Measurements from ENCODE around the gene ATP6V0D1.

Gene ATP6V0D1

DNA sequence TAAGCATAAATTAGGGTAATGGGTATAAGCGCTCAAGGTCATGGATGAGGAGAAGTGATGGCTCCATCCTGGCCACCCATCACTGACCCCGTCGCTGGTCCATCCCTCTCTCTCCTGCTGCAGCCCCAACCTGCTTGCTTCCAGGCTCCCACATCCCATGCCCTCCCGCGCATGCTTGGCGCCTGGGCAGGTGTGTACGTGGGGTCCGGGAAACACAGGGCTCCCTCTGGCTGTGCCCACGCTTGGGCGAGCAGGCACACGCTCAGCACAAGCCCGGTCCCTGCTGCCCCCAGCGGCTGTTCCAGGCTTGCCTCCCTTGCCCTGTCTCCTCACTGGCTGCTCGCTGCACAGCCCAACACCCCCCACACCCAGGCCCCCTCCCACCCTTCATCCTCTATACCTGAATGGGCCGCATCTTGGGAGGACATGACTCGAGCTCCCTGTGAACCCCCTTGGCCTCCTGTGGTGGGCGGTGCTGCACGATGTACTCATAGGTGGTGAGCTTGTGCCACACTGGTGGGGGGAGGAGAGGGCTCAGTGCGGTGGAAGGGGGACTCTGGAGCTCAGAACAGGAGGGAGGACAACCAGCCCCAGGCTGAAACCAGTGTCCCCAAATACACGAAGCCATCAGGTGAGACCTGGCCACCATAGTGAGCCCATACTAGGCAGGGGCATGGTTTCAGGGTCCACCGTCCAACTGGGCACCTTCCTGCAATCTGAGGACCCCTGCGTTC lies 83.0 kb downstream of the ATP6V0D1 start:
- Histone ChIP-seq H3K36me3 (ENCODE audit: control insufficient read depth, insufficient read depth, low read length) (no peaks in the 10 kb centered on the region), H3K4me1 (ENCODE audit: control insufficient read depth, insufficient read depth, low read length) (peaks cover 53% of the 10 kb centered on the region), H3K27me3 (ENCODE audit: control insufficient read depth, insufficient read depth, low read length, poor library complexity, severe bottlenecking) (peaks cover 33% of the 10 kb centered on the region), H3K4me3 (ENCODE audit: insufficient read depth, low read depth, low read length) (no peak overlapping the region), H3K27ac (ENCODE audit: insufficient read depth, low read depth, low read length, poor library complexity, severe bottlenecking) (no peak overlapping the region), H3K9me3 (ENCODE audit: control insufficient read depth, low read length) (no peaks in the 10 kb centered on the region)
- 92 to 93% methylated on average over 22 of the region's 22 CpGs for WGBS, 2 experiments

DNA sequence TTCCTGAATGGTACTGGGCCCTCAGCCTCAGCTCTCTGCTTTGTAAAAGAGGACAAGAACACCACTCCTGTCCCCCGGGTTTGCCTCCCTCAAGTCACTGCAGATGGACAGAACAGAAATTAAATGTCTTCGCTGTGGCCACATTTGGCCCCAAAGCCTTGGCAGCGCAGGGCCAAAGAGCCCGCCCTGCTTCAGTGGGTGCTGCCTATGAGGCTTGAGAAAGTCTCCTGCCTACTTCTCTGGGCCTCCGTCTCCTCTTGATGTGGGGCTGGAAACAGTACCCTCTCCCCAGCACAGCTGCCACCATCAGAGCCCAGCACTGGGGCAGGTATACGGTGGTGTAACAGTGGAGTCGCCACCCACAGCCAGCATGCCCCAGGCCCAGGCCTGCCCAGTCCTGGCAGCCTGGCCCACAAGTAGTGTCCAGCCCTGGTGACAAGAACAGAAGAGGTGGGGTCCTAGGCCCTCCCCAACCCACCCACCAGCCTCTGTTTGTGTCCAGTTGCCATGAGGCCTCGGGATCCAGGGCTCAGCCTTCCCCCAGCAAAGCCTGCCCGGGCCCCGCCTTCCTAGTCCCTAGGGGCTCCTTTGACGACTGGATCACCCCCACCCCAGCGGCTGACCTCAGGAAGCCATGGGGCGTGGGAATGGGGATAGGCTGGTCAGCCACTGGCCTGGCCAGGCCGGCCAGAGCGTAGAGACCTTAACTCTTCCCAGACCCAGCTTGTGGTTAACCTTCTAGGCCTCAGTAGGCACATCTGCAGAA lies 83.7 kb downstream of the ATP6V0D1 start:
- H3K4me1 ChIP-seq (ENCODE audit: control insufficient read depth, insufficient read depth, low read length): peaks cover 60% of the 10 kb centered on the region
- no peaks in the 10 kb centered on the region for H3K9me3 ChIP-seq (ENCODE audit: control insufficient read depth, low read length)
- peak overlapping the region; percentile 86 for H3K27ac ChIP-seq (ENCODE audit: insufficient read depth, low read depth, low read length, poor library complexity, severe bottlenecking)
- no peak overlapping the region for H3K4me3 ChIP-seq (ENCODE audit: insufficient read depth, low read depth, low read length)
- H3K36me3 ChIP-seq (ENCODE audit: control insufficient read depth, insufficient read depth, low read length): no peaks in the 10 kb centered on the region
- WGBS, 2 experiments: 81 to 82% methylated on average over 15 of the region's 15 CpGs
- peaks cover 41% of the 10 kb centered on the region for H3K27me3 ChIP-seq (ENCODE audit: control insufficient read depth, insufficient read depth, low read length, poor library complexity, severe bottlenecking)

- 15 to 17% methylated on average over 31 of the region's 31 CpGs for WGBS, 2 experiments
- Histone ChIP-seq H3K27ac (ENCODE audit: insufficient read depth, low read depth, low read length, poor library complexity, severe bottlenecking) (peak overlapping the region; percentile 86), H3K4me1 (ENCODE audit: control insufficient read depth, insufficient read depth, low read length) (peaks cover 64% of the 10 kb centered on the region), H3K9me3 (ENCODE audit: control insufficient read depth, low read length) (no peaks in the 10 kb centered on the region), H3K4me3 (ENCODE audit: insufficient read depth, low read depth, low read length) (peak overlapping the region; percentile 2), H3K36me3 (ENCODE audit: control insufficient read depth, insufficient read depth, low read length) (no peaks in the 10 kb centered on the region), H3K27me3 (ENCODE audit: control insufficient read depth, insufficient read depth, low read length, poor library complexity, severe bottlenecking) (peaks cover 45% of the 10 kb centered on the region)
These were observed 84.6 kb downstream of the ATP6V0D1 start for GRCh38 chr16:67396159-67397035.

- peaks cover 70% of the 10 kb centered on the region for H3K4me1 ChIP-seq (ENCODE audit: control insufficient read depth, insufficient read depth, low read length)
- peaks cover 48% of the 10 kb centered on the region for H3K27me3 ChIP-seq (ENCODE audit: control insufficient read depth, insufficient read depth, low read length, poor library complexity, severe bottlenecking)
- no peaks in the 10 kb centered on the region for H3K36me3 ChIP-seq (ENCODE audit: control insufficient read depth, insufficient read depth, low read length)
- H3K9me3 ChIP-seq (ENCODE audit: control insufficient read depth, low read length): no peaks in the 10 kb centered on the region
- 47 to 51% methylated on average over 13 of the region's 13 CpGs for WGBS, 2 experiments
- peak overlapping the region; percentile 85 for H3K27ac ChIP-seq (ENCODE audit: insufficient read depth, low read depth, low read length, poor library complexity, severe bottlenecking)
- H3K4me3 ChIP-seq (ENCODE audit: insufficient read depth, low read depth, low read length): no peak overlapping the region
These were observed 85.3 kb downstream of the ATP6V0D1 start for GRCh38 chr16:67395458-67396158.

- Histone ChIP-seq H3K27ac (ENCODE audit: insufficient read depth, low read depth, low read length, poor library complexity, severe bottlenecking) (no peak overlapping the region), H3K4me3 (ENCODE audit: insufficient read depth, low read depth, low read length) (no peak overlapping the region), H3K4me1 (ENCODE audit: control insufficient read depth, insufficient read depth, low read length) (peaks cover 70% of the 10 kb centered on the region), H3K9me3 (ENCODE audit: control insufficient read depth, low read length) (no peaks in the 10 kb centered on the region), H3K36me3 (ENCODE audit: control insufficient read depth, insufficient read depth, low read length) (no peaks in the 10 kb centered on the region), H3K27me3 (ENCODE audit: control insufficient read depth, insufficient read depth, low read length, poor library complexity, severe bottlenecking) (peaks cover 48% of the 10 kb centered on the region)
- 74 to 82% methylated on average over 10 of the region's 10 CpGs for WGBS, 2 experiments
These were observed 85.9 kb downstream of the ATP6V0D1 start for GRCh38 chr16:67395105-67395457.

DNA sequence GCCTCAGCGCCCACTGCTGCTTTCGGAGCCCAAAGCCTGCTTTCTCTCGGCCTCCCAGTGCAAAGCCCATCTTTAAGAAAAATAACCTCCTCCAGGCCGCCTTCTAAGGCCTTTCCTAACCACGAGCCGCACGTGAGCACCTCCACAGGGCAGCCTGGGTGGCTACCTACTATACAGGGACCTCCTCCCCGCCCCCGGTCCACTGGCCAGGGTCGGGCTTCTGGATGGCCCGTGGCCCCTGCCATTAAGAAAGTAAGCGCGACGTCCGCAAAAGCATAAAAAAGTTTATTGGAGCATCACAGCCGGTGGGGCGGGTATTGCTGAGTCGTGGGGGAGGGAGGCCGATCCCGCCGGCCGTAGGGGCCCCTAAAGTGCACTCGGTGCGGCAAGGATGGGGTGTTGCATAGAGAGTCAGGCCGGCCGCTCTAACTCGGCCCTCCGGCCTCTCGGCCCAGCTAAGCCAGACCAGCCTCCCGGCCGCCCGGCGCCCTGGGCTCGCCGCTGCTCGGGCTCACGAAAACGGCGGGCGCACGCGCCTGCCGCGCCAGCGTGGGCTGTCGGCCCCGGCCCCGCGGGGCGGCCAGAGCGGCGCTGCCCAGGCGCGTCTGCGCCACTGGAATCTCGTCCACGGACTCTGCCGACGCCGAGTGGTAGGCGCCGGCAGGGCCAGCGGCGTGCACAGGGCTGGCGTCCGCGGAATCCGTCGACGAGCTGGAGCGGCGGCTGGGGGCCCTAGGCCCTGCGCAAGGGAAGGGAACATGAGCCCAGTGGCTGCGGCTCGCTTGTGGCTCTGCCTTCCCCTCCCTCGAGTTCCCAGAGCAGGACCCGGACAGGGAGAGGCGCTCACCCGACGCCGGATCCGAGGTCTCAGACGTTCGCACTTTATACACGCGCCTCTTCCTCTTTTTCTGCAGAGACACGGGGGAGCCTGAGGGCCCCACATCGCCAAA lies 86.5 kb downstream of the ATP6V0D1 start:
- H3K27me3 ChIP-seq (ENCODE audit: control insufficient read depth, insufficient read depth, low read length, poor library complexity, severe bottlenecking): peaks cover 48% of the 10 kb centered on the region
- H3K27ac ChIP-seq (ENCODE audit: insufficient read depth, low read depth, low read length, poor library complexity, severe bottlenecking): no peak overlapping the region
- peaks cover 70% of the 10 kb centered on the region for H3K4me1 ChIP-seq (ENCODE audit: control insufficient read depth, insufficient read depth, low read length)
- H3K4me3 ChIP-seq (ENCODE audit: insufficient read depth, low read depth, low read length): no peak overlapping the region
- H3K36me3 ChIP-seq (ENCODE audit: control insufficient read depth, insufficient read depth, low read length): no peaks in the 10 kb centered on the region
- H3K9me3 ChIP-seq (ENCODE audit: control insufficient read depth, low read length): no peaks in the 10 kb centered on the region
- 9 to 10% methylated on average over 88 of the region's 88 CpGs for WGBS, 2 experiments

DNA sequence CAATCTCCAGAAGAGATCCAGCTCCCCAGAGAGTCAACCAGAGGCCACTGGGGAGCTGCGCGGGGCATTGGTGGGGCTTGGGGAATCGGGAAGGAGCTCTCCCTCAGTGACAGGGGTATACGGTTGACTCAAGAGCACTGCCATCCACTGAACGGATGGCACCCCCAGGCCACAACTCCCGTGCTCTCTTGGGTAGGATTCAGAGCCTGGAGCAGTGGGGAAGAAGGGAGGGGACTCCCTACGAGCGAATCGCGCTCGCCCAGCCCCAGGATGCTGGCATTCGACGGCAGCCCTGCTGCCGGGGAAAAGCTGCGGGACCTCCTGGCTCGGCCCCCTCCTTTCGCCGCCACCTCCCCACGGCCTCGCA lies 87.2 kb downstream of the ATP6V0D1 start:
- peaks cover 48% of the 10 kb centered on the region for H3K27me3 ChIP-seq (ENCODE audit: control insufficient read depth, insufficient read depth, low read length, poor library complexity, severe bottlenecking)
- no peak overlapping the region for H3K27ac ChIP-seq (ENCODE audit: insufficient read depth, low read depth, low read length, poor library complexity, severe bottlenecking)
- WGBS, 2 experiments: 4 to 5% methylated on average over 20 of the region's 20 CpGs
- peaks cover 70% of the 10 kb centered on the region for H3K4me1 ChIP-seq (ENCODE audit: control insufficient read depth, insufficient read depth, low read length)
- H3K4me3 ChIP-seq (ENCODE audit: insufficient read depth, low read depth, low read length): peak overlapping the region; percentile 29
- no peaks in the 10 kb centered on the region for H3K36me3 ChIP-seq (ENCODE audit: control insufficient read depth, insufficient read depth, low read length)
- no peaks in the 10 kb centered on the region for H3K9me3 ChIP-seq (ENCODE audit: control insufficient read depth, low read length)

- peaks cover 68% of the 10 kb centered on the region for H3K4me1 ChIP-seq (ENCODE audit: control insufficient read depth, insufficient read depth, low read length)
- H3K9me3 ChIP-seq (ENCODE audit: control insufficient read depth, low read length): no peaks in the 10 kb centered on the region
- WGBS, 2 experiments: 5% methylated on average over 56 of the region's 56 CpGs
- H3K27ac ChIP-seq (ENCODE audit: insufficient read depth, low read depth, low read length, poor library complexity, severe bottlenecking): peak within 1 kb of the TSS; percentile 8
- no peaks in the 10 kb centered on the region for H3K36me3 ChIP-seq (ENCODE audit: control insufficient read depth, insufficient read depth, low read length)
- H3K27me3 ChIP-seq (ENCODE audit: control insufficient read depth, insufficient read depth, low read length, poor library complexity, severe bottlenecking): peaks cover 45% of the 10 kb centered on the region
- peak within 1 kb of the TSS; percentile 29 for H3K4me3 ChIP-seq (ENCODE audit: insufficient read depth, low read depth, low read length)
These were observed 87.7 kb downstream of the ATP6V0D1 start, which contains the start of gene TPPP3 for GRCh38 chr16:67393111-67393787. Gene TPPP3, minus strand, starts transcription at chr16:67393498. Its CDS starts 2,387 bp downstream, at chr16:67391111.

Measured in ectodermal cell (in vitro differentiated cells).